GM12875 (cell line): Measurements from ENCODE around the gene PRR5L.

Experiments used
- H3K4me3 ChIP-seq: one replicate; pipeline ENCODE4 v1.5.1; 2011; ENCODE audit warnings: low read depth, low read length, control low read depth
- TF ChIP-seq, protein P1 (sequence below): IDR thresholded peaks from 2 replicates; pipeline ENCODE4 v1.5.1; 2011; ENCODE audit warnings: low read depth, mild to moderate bottlenecking, control low read depth, inconsistent platforms, low read length, moderate library complexity, borderline replicate concordance; ENCODE audit not compliant: insufficient read depth

Gene PRR5L

DNA sequence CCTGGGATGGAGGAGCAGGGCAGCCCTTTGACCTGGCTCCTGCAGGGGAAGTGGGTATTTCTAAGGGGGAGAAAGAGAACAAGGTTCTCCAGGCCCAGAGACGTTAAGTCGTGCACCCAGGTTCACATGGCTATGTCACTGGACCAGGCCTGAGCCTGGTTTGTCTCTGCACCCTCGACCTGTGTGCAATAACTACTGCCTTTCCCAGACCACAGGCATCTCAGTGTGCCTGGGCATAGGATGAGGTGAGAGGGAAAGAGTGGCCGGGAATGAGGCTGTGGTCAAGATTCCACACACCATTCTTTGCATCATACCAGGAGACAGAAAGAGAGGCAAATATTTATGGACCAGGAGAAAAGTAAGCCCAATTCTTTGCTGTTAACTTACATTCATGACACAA is 66.8 kb downstream of the PRR5L start:
- H3K4me3 ChIP-seq, result no peak overlapping the region
- TF ChIP-seq, protein P1, sequence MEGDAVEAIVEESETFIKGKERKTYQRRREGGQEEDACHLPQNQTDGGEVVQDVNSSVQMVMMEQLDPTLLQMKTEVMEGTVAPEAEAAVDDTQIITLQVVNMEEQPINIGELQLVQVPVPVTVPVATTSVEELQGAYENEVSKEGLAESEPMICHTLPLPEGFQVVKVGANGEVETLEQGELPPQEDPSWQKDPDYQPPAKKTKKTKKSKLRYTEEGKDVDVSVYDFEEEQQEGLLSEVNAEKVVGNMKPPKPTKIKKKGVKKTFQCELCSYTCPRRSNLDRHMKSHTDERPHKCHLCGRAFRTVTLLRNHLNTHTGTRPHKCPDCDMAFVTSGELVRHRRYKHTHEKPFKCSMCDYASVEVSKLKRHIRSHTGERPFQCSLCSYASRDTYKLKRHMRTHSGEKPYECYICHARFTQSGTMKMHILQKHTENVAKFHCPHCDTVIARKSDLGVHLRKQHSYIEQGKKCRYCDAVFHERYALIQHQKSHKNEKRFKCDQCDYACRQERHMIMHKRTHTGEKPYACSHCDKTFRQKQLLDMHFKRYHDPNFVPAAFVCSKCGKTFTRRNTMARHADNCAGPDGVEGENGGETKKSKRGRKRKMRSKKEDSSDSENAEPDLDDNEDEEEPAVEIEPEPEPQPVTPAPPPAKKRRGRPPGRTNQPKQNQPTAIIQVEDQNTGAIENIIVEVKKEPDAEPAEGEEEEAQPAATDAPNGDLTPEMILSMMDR, result no peak

DNA sequence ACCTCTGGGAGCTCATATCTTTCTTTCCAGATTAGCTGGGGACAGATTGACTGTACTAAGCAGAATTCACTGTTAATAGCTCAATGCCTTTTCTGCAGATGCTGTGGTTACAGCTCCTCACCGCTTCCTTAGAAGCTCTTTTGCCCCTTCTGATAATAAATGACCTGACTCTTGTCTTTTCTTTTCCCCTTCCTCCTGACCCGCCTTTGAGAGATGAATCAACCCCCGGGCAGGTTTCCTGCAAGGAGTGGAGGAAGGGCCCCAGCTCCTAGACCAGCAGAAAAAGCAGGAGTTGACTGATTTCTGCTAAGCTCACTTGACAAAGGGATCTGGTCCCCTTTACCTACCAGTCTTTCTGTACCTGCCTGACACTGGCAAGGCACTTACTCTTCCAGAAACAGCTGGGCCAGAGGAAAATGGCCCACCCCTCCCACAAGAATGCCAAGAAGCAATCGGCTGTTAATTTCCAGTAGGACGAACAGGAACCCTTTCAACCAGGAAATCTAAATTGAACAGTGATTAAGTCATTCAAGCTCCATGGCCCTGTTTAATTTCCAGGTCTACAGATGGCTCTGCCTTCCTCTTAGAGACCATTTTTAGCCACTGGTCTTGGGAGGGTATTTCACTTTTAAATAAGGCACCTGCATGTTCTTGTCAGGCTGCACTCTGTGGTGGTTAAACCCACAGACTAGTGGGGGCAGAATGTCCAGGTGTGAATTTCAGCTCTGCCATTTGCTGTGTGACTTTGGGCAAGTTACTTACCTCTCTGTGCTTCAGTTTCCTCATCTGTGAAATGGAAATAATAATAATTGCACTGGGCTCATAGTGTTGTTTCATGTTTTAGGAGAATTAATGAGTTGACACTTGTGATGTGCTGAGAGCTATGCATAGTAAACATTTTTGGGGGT is 67.5 kb downstream of the PRR5L start:
- TF ChIP-seq, protein P1, result no peak
- no peak overlapping the region for H3K4me3 ChIP-seq

DNA sequence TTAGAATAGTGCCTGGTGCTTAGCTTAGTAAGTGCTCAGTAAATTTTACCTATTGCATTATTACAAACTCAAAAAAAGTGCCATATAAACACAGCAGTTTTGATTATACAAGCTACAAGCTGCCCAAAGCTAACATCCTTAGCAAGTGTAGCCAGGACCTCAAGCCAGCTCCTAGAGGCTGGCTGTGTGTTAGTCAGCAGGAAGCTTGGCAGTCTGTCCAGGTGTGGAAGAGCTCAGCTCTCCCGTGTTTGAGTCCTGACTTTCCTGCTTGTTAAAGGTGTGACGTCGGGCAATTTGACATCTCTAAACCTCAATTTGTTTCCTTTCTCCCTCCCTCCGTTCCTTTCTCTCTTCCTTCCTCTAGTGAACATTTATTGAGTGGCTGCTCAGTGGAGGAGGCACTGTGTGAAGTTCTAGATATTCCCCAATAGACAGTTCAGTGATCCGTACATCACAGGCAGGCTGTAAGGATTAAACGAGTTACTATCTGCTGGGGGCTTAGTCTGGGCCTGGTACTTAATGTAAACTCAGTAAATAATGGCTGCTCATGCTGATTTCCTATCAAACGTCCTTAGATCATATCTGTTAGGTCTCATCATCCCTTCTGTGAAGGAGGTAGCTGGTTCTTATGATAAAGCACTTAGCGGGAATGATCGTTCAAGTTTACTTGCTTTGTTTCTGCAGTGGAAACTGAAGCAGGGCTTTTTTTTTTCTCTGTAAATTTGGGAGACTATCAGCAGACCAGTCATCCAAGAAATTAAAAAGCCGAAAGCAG is 68.7 kb downstream of the PRR5L start:
- H3K4me3 ChIP-seq, result no peak overlapping the region
- TF ChIP-seq, protein P1, result no peak

DNA sequence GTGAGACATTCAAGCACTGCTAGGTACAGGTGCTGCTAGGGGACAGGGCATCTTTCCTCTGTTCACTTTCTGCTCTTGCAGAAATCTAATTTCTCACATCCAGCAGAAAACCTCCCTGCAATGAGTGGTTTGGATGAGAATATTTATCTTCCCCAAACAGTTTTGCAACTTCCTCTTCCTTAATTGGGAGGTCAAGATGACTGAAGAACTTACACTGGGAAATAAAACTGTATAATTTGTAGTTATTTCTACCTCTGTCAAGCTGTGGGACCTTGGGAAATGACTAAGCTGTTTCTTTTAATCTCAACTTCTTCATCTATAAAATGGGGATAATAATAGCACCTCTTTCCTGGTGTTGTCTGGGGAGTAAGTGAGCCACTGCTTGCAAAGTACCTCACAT is 69.8 kb downstream of the PRR5L start:
- H3K4me3 ChIP-seq, result no peak overlapping the region

DNA sequence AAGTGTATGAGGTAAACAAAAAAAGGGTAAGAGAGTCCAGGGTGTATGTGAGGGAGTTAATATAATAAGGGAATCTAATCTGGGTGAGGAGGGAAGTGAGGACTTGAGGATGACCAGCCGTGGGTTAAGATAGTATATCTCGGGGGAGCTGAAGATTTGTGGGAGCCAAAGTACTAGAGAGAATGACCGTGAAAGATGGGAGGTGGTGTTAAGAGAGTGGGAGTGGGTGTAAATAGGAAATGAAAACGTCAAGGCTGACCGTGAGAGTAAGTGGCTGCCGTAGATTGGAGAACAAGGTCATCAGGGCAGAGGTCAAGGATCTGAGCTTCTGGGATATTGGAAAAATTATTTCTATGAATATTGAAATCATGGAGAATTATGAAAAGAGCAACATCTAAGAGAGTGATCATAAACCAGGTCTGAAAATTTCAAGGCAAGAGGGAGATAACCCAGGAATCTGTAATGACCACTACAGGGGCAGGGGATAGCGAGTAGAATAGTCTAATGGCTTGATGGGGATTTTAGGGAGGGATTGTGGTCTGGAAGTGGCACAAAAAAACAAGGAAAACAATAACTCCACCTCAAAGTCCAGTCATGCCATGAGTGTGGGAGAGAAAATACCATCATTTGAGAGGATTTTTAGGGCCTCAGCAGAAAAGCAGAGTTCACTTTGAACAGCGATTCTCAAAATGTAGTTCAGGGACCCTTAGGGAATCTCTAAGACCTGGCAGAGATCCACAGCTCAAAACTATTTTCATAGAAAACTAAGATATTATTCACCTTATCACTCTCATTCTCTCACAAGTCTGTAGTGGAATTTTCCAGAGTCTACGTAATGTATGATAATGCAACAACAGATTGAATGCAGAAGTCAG is 72.0 kb downstream of the PRR5L start:
- no peak overlapping the region for H3K4me3 ChIP-seq
- TF ChIP-seq, protein P1, result no peak

More for the DNA sequence above, 69.8 kb downstream of the PRR5L start:
- TF ChIP-seq, protein P1, result no peak

DNA sequence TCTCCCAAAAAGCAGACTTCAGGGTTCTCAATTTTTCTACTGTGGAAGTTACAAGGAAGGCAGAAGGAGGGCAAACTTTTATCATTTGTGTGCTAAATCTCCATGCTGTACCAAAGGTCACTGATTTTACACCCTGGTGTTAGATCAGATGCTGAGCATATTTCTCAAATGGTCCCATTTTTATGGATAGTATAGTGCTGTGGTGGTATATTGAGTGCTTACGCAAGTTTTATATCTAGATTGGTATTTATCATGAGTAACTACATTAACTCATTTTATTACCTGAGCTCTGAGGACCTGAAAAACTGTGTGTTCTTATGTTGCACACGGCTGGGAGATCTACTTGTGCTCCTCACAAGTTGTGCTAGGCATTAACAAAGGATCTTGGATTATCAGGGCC is 75.1 kb downstream of the PRR5L start:
- H3K4me3 ChIP-seq, result no peak overlapping the region
- TF ChIP-seq, protein P1, result no peak
